Neuronal stem cell (in vitro differentiated cells): ENCODE data around the gene MAML2.

Source experiments
- DNase-seq: peaks from one replicate; pipeline ENCODE4 v3.0.0-alpha.2; 2013; ENCODE audit warnings: low spot score
- H2AFZ ChIP-seq: one replicate; pipeline ENCODE4 v1.6.1; 2013; ENCODE audit warnings: mild to moderate bottlenecking, low read length, inconsistent platforms
- H2AK5ac ChIP-seq: 2 replicates; pipeline ENCODE4 v1.6.1; 2013; ENCODE audit warnings: low read depth, mild to moderate bottlenecking, inconsistent platforms, low read length, moderate library complexity, mixed read lengths
- H2BK120ac ChIP-seq: 2 replicates; pipeline ENCODE4 v1.6.1; 2013; ENCODE audit warnings: low read depth, mild to moderate bottlenecking, inconsistent platforms, low read length, moderate library complexity, mixed read lengths
- H2BK12ac ChIP-seq: one replicate; pipeline ENCODE4 v1.6.1; 2013; ENCODE audit warnings: low read length, inconsistent platforms
- H2BK15ac ChIP-seq: 2 replicates; pipeline ENCODE4 v1.6.1; 2013; ENCODE audit warnings: mild to moderate bottlenecking, low read length, inconsistent platforms, mixed read lengths
- H2BK5ac ChIP-seq: one replicate; pipeline ENCODE4 v1.6.1; 2013; ENCODE audit warnings: inconsistent platforms, mild to moderate bottlenecking, low read length, moderate library complexity
- H3K14ac ChIP-seq: one replicate; pipeline ENCODE4 v1.6.1; 2013; ENCODE audit warnings: low read length, inconsistent platforms
- H3K18ac ChIP-seq: 2 replicates; pipeline ENCODE4 v1.6.1; 2013; ENCODE audit warnings: low read length, inconsistent platforms
- H3K23ac ChIP-seq: 2 replicates; pipeline ENCODE4 v1.6.1; 2013; ENCODE audit warnings: low read depth, mild to moderate bottlenecking, mixed read lengths, low read length, inconsistent platforms; ENCODE audit not compliant: poor library complexity
- H3K27ac ChIP-seq: replicated peaks from 3 replicates; pipeline ENCODE4 v1.5.1; 2013; ENCODE audit warnings: low read length, inconsistent platforms
- H3K27me3 ChIP-seq, 3 experiments: 2 replicates each; pipeline ENCODE4 v1.6.1; 2013; ENCODE audit warnings: low read length in 3 of 3, mild to moderate bottlenecking in 2 of 3, inconsistent platforms in 1 of 3, low read depth in 1 of 3, mixed read lengths in 1 of 3, moderate library complexity in 1 of 3; ENCODE audit not compliant: control insufficient read depth in 3 of 3, insufficient read depth in 3 of 3
- H3K36me3 ChIP-seq, 2 donors: replicated peaks in 1 of 2; 2 replicates each; pipeline ENCODE4 v1.6.1; 2013; ENCODE audit warnings: low read length in 2 of 2; ENCODE audit not compliant: control insufficient read depth in 2 of 2, insufficient read depth in 2 of 2
- H3K4ac ChIP-seq: 2 replicates; pipeline ENCODE4 v1.6.1; 2013; ENCODE audit warnings: inconsistent platforms, mild to moderate bottlenecking, low read length, moderate library complexity
- H3K4me1 ChIP-seq, 2 donors: 1 replicate in 1 of 2; 2 replicates in 1 of 2; pipeline ENCODE4 v1.6.1; 2013; ENCODE audit warnings: low read length in 2 of 2, low read depth in 1 of 2; ENCODE audit not compliant: control insufficient read depth in 2 of 2, insufficient read depth in 1 of 2
- H3K4me2 ChIP-seq: one replicate; pipeline ENCODE4 v1.6.1; 2013; ENCODE audit warnings: mild to moderate bottlenecking, low read length, inconsistent platforms; ENCODE audit not compliant: insufficient read depth, poor library complexity, severe bottlenecking
- H3K4me3 ChIP-seq, 2 donors: 2 replicates each; pipeline ENCODE4 v1.5.1; 2013; ENCODE audit warnings: low read length in 2 of 2, mild to moderate bottlenecking in 2 of 2, inconsistent platforms in 1 of 2, moderate library complexity in 1 of 2
- H3K79me1 ChIP-seq: one replicate; pipeline ENCODE4 v1.6.1; 2013; ENCODE audit warnings: low read depth, mild to moderate bottlenecking, inconsistent platforms, low read length, moderate library complexity
- H3K9ac ChIP-seq: one replicate; pipeline ENCODE4 v1.6.1; 2013; ENCODE audit warnings: mild to moderate bottlenecking, low read depth, low read length, inconsistent platforms; ENCODE audit not compliant: poor library complexity
- H3K9me3 ChIP-seq, 2 donors: replicated peaks in 1 of 2; 2 replicates each; pipeline versions ENCODE3 to v1.6.1; 2013; ENCODE audit warnings: low read length in 2 of 2, mild to moderate bottlenecking in 2 of 2, inconsistent platforms in 1 of 2, low read depth in 1 of 2, mixed read lengths in 1 of 2, moderate library complexity in 1 of 2; ENCODE audit not compliant: control insufficient read depth in 2 of 2, insufficient read depth in 1 of 2
- H4K8ac ChIP-seq: one replicate; pipeline ENCODE4 v1.6.1; 2013; ENCODE audit warnings: low read depth, mild to moderate bottlenecking, inconsistent platforms, low read length, moderate library complexity
- H4K91ac ChIP-seq: one replicate; pipeline ENCODE4 v1.6.1; 2013; ENCODE audit warnings: low read length, low read depth, mild to moderate bottlenecking, inconsistent platforms; ENCODE audit not compliant: poor library complexity
- WGBS, 2 donors: extraction: QIAGEN DNeasy Blood & Tissue Kit; methylation state at CpG; one replicate each; pipeline ENCODE4 v1.1.7; 2013; ENCODE audit warnings: missing lambda C conversion rate in 2 of 2, mixed read lengths in 1 of 2; ENCODE audit not compliant: insufficient read length in 2 of 2, insufficient replicate concordance in 1 of 2; ENCODE audit errors: extremely low coverage in 2 of 2; 5-methylcytosine and 5-hydroxymethylcytosine counted together

Gene MAML2

GRCh38 chr11:96331699-96332116, 11.3 kb downstream of the MAML2 start:
- H3K27me3 ChIP-seq: no peaks in the 10 kb centered on the region
- H3K36me3 ChIP-seq: peaks cover 0 to 15% of the 10 kb centered on the region in 2 donors
- no peak overlapping the region for H2BK12ac ChIP-seq
- no peak overlapping the region for H4K91ac ChIP-seq
- H3K4me3 ChIP-seq: no peak overlapping the region
- no peak overlapping the region for H2AFZ ChIP-seq
- H3K18ac ChIP-seq: no peak overlapping the region
- H4K8ac ChIP-seq: no peak overlapping the region
- H3K14ac ChIP-seq: no peak overlapping the region
- H3K4me2 ChIP-seq: no peak overlapping the region
- no peak overlapping the region for H2BK5ac ChIP-seq
- no peak overlapping the region for H2AK5ac ChIP-seq
- H3K23ac ChIP-seq: no peak overlapping the region
- H3K4ac ChIP-seq: no peak overlapping the region
- DNase-seq: no peak
- no CpG with 5 or more reads among the region's 7 CpGs for WGBS, 2 donors
- H3K9ac ChIP-seq: no peak overlapping the region
- H3K9me3 ChIP-seq: peaks cover 0 to 4% of the 10 kb centered on the region in 2 donors
- H3K4me1 ChIP-seq: peaks cover 5 to 25% of the 10 kb centered on the region in 2 donors
- no peak overlapping the region for H2BK15ac ChIP-seq
- no peak overlapping the region for H2BK120ac ChIP-seq
- H3K27ac ChIP-seq: no peak overlapping the region
- no peaks in the 10 kb centered on the region for H3K79me1 ChIP-seq

DNA sequence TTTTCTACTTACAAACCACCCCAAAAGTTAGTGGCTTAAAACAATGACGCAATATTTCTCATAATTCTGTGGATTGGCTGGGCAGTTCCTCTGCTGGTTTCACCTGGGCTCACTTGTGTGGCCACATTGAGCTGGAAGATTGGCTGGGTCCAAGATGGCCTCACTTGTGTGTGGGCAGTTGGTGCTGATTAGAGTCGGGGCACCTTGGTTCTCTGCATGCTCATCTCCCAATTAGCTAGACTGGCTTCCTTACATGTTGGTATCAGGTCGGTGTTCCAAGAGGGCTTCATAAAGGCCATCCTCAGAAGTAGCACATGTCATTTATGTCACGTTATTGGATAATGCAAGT, 12.5 kb downstream of the MAML2 start:
- Histone ChIP-seq H3K18ac (no peak overlapping the region), H3K14ac (no peak overlapping the region), H2AFZ (no peak overlapping the region), H3K4me3 (no peak overlapping the region), H3K27me3 (no peaks in the 10 kb centered on the region), H3K36me3 (peaks cover 0 to 7% of the 10 kb centered on the region in 2 donors), H3K79me1 (no peaks in the 10 kb centered on the region), H3K9ac (no peak overlapping the region), H2BK12ac (no peak overlapping the region), H3K4ac (no peak overlapping the region), H2BK5ac (no peak overlapping the region), H3K9me3 (peaks cover 0 to 4% of the 10 kb centered on the region in 2 donors), H2BK120ac (no peak overlapping the region), H2AK5ac (no peak overlapping the region), H3K4me1 (peaks cover 7 to 27% of the 10 kb centered on the region in 2 donors), H3K23ac (no peak overlapping the region), H3K4me2 (no peak overlapping the region), H4K8ac (no peak overlapping the region), H4K91ac (no peak overlapping the region), H2BK15ac (no peak overlapping the region), H3K27ac (no peak overlapping the region)
- DNase-seq: no peak
- WGBS, 2 donors: no CpG with 5 or more reads among the region's 4 CpGs

DNA sequence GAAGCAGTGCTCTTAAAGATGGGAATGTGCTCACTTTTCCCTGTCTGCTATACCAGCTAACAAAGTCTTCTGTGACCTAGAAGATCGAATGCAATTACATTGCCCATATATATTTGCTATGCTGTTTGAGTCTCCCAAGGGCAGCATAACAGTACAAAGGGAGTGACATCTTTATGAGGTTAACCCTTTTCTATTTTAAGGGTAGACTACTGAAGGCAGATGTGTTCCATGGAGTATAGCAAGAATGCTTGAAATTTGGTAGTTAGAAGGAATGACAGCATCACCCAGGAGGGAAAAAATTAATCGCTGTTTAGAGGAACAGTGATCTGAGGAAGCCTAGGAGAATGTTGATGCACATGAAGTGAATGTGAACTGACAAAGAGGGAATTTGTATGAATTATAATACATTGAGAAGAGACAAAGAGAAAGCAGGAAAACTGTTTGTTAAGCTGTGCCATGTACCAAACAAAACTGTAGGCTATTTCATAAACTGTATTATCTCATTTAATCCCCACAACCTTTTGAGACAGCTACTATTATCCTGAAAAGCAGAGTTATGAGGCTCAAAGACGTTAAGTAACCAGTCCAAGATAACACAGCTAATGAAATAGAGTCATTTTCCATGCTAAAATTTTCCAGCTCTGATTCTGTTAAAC, 13.0 kb downstream of the MAML2 start:
- Histone ChIP-seq H2BK12ac (no peak overlapping the region), H3K4me3 (no peak overlapping the region), H3K4me1 (peaks cover 8 to 31% of the 10 kb centered on the region in 2 donors), H3K14ac (no peak overlapping the region), H2BK5ac (no peak overlapping the region), H3K27me3 (no peaks in the 10 kb centered on the region), H3K23ac (no peak overlapping the region), H3K79me1 (no peaks in the 10 kb centered on the region), H3K9me3 (peaks cover 0 to 4% of the 10 kb centered on the region in 2 donors), H4K91ac (no peak overlapping the region), H3K4ac (no peak overlapping the region), H3K36me3 (peaks cover 0 to 3% of the 10 kb centered on the region in 2 donors), H2AFZ (no peak overlapping the region), H3K9ac (no peak overlapping the region), H3K4me2 (no peak overlapping the region), H4K8ac (no peak overlapping the region), H2BK15ac (no peak overlapping the region), H3K27ac (no peak overlapping the region), H2AK5ac (no peak overlapping the region), H2BK120ac (no peak overlapping the region), H3K18ac (no peak overlapping the region)
- DNase-seq: no peak
- WGBS, 2 donors: no CpG with 5 or more reads among the region's 3 CpGs

- no peak overlapping the region for H3K4ac ChIP-seq
- DNase-seq: no peak
- H2BK5ac ChIP-seq: no peak overlapping the region
- H3K79me1 ChIP-seq: no peaks in the 10 kb centered on the region
- H2BK12ac ChIP-seq: no peak overlapping the region
- H3K23ac ChIP-seq: no peak overlapping the region
- peaks cover 9 to 32% of the 10 kb centered on the region in 2 donors for H3K4me1 ChIP-seq
- no peak overlapping the region for H3K27ac ChIP-seq
- peaks cover 0 to 4% of the 10 kb centered on the region in 2 donors for H3K9me3 ChIP-seq
- no peak overlapping the region for H4K91ac ChIP-seq
- no peak overlapping the region for H2BK15ac ChIP-seq
- no peak overlapping the region for H4K8ac ChIP-seq
- H2BK120ac ChIP-seq: no peak overlapping the region
- H3K4me2 ChIP-seq: no peak overlapping the region
- no peak overlapping the region for H2AFZ ChIP-seq
- H3K18ac ChIP-seq: no peak overlapping the region
- no peaks in the 10 kb centered on the region for H3K27me3 ChIP-seq
- H3K36me3 ChIP-seq: peaks cover 0 to 2% of the 10 kb centered on the region in 2 donors
- no peak overlapping the region for H3K4me3 ChIP-seq
- no peak overlapping the region for H3K14ac ChIP-seq
- WGBS, 2 donors: no CpG with 5 or more reads among the region's 1 CpG
- no peak overlapping the region for H2AK5ac ChIP-seq
- H3K9ac ChIP-seq: no peak overlapping the region
These were observed 13.6 kb downstream of the MAML2 start for GRCh38 chr11:96329419-96329818.
